ENCODE measurements around the gene CITED1.
A peak's percentile ranks its signal among the peaks of the same experiment; 100 is the strongest.

The CITED1 gene

GRCh38 chrX:72280321-72280845 lies 25.3 kb downstream of the CITED1 start:
- TF ChIP-seq CTCF (IDR thresholded peaks at IDR 0.05; ENCODE audit: low read depth, low read length, poor library complexity, severe bottlenecking): no peak
- TF ChIP-seq EZH2phosphoT487 (IDR thresholded peaks at IDR 0.05; ENCODE audit: borderline replicate concordance, low read length): no peak
- Histone ChIP-seq H3K36me3 (ENCODE audit: control insufficient read depth, low read length) (peaks cover 15% of the 10 kb centered on the region), H3K4me2 (ENCODE audit: low read length) (no peak overlapping the region), H4K20me1 (ENCODE audit: control insufficient read depth, insufficient read depth, low read depth, low read length) (0 out of 2 replicates have a peak, but pooled peaks cover 2% of the 10 kb centered on the region), H3K79me2 (ENCODE audit: control insufficient read depth, low read length) (peaks cover 17% of the 10 kb centered on the region), H3K4me3 (ENCODE audit: low read length) (no peak overlapping the region), H3K27me3 (ENCODE audit: control insufficient read depth, low read length) (no peaks in the 10 kb centered on the region; the same call in 1 of the 2 replicates), H3K4me1 (ENCODE audit: control insufficient read depth, low read length) (peaks cover 4% of the 10 kb centered on the region), H3K9me2 (replicated peaks; ENCODE audit: control insufficient read depth, low read length) (no peaks in the 10 kb centered on the region), H3K27ac (ENCODE audit: low read depth, low read length) (no peak overlapping the region), H3F3A (ENCODE audit: control insufficient read depth, insufficient read depth) (peaks cover 12% of the 10 kb centered on the region), H3K9me3 (ENCODE audit: control insufficient read depth, insufficient read depth, low read length) (no peaks in the 10 kb centered on the region)

- peak overlapping the region; percentile 62 for H3K27ac ChIP-seq (ENCODE audit: low read depth, low read length)
- peaks cover 18% of the 10 kb centered on the region for H3K4me1 ChIP-seq (ENCODE audit: control insufficient read depth, low read length)
- peak overlapping the region; percentile 76 for H3K4me3 ChIP-seq (ENCODE audit: low read length)
- H3F3A ChIP-seq (ENCODE audit: control insufficient read depth, insufficient read depth): peaks cover 45% of the 10 kb centered on the region
- H3K4me2 ChIP-seq (ENCODE audit: low read length): peak overlapping the region; percentile 79
- no peaks in the 10 kb centered on the region for H3K9me2 ChIP-seq (replicated peaks; ENCODE audit: control insufficient read depth, low read length)
- H4K20me1 ChIP-seq (ENCODE audit: control insufficient read depth, insufficient read depth, low read depth, low read length): peaks cover 3% of the 10 kb centered on the region
- peaks cover 54% of the 10 kb centered on the region for H3K36me3 ChIP-seq (ENCODE audit: control insufficient read depth, low read length)
- no peaks in the 10 kb centered on the region; the same call in 1 of the 2 replicates for H3K27me3 ChIP-seq (ENCODE audit: control insufficient read depth, low read length)
- H3K79me2 ChIP-seq (ENCODE audit: control insufficient read depth, low read length): peaks cover 35% of the 10 kb centered on the region
- no peaks in the 10 kb centered on the region for H3K9me3 ChIP-seq (ENCODE audit: control insufficient read depth, insufficient read depth, low read length)
- TF ChIP-seq EZH2phosphoT487 (IDR thresholded peaks at IDR 0.05; ENCODE audit: borderline replicate concordance, low read length) (no peak), CTCF (IDR thresholded peaks at IDR 0.05; ENCODE audit: low read depth, low read length, poor library complexity, severe bottlenecking) (no peak)
Observed at GRCh38 chrX:72276478-72276953, 29.2 kb downstream of the CITED1 start.

DNA sequence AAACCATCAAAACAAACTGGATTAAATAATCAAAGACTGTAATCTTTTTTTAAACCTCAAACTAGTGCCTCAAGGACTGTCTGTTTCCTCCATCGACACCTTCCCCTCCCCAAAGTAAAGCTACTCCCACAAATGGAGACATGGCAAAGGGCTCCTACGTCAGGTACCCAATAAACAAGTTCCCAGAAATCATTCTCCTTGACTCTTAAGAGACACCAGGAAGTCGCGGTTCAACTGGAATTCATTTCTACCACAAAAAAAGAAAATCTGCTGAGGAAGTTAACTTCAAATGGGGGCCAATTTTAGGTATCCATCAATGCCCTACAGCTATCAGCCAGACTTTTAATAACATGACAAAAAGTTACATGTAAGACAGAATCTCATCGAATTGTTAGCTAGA lies 31.2 kb downstream of the CITED1 start:
- no peaks in the 10 kb centered on the region for H3K27me3 ChIP-seq (ENCODE audit: control insufficient read depth, low read length)
- TF ChIP-seq EZH2phosphoT487 (IDR thresholded peaks at IDR 0.05; ENCODE audit: borderline replicate concordance, low read length): no peak
- no peak for TF ChIP-seq CTCF (IDR thresholded peaks at IDR 0.05; ENCODE audit: low read depth, low read length, poor library complexity, severe bottlenecking)
- H3K9me3 ChIP-seq (ENCODE audit: control insufficient read depth, insufficient read depth, low read length): no peaks in the 10 kb centered on the region
- peaks cover 35% of the 10 kb centered on the region for H3K79me2 ChIP-seq (ENCODE audit: control insufficient read depth, low read length)
- peaks cover 68% of the 10 kb centered on the region for H3K36me3 ChIP-seq (ENCODE audit: control insufficient read depth, low read length)
- peaks cover 18% of the 10 kb centered on the region for H3K4me1 ChIP-seq (ENCODE audit: control insufficient read depth, low read length)
- peak overlapping the region; percentile 79 for H3K4me2 ChIP-seq (ENCODE audit: low read length)
- peaks cover 3% of the 10 kb centered on the region for H4K20me1 ChIP-seq (ENCODE audit: control insufficient read depth, insufficient read depth, low read depth, low read length)
- peaks cover 48% of the 10 kb centered on the region for H3F3A ChIP-seq (ENCODE audit: control insufficient read depth, insufficient read depth)
- H3K9me2 ChIP-seq (replicated peaks; ENCODE audit: control insufficient read depth, low read length): no peaks in the 10 kb centered on the region
- H3K27ac ChIP-seq (ENCODE audit: low read depth, low read length): no peak overlapping the region
- peak overlapping the region; percentile 76 for H3K4me3 ChIP-seq (ENCODE audit: low read length)

Measured in DOHH2 (cell line).